Middle frontal gyrus (tissue), 1 donor: Measurements from ENCODE around the gene JMJD7.

ENCODE experiments used
- DNase-seq: peaks from one replicate; pipeline ENCODE4 v3.0.0-alpha.2; 2015; ENCODE audit warnings: low spot score; ENCODE audit errors: extremely low spot score

Gene JMJD7

DNA sequence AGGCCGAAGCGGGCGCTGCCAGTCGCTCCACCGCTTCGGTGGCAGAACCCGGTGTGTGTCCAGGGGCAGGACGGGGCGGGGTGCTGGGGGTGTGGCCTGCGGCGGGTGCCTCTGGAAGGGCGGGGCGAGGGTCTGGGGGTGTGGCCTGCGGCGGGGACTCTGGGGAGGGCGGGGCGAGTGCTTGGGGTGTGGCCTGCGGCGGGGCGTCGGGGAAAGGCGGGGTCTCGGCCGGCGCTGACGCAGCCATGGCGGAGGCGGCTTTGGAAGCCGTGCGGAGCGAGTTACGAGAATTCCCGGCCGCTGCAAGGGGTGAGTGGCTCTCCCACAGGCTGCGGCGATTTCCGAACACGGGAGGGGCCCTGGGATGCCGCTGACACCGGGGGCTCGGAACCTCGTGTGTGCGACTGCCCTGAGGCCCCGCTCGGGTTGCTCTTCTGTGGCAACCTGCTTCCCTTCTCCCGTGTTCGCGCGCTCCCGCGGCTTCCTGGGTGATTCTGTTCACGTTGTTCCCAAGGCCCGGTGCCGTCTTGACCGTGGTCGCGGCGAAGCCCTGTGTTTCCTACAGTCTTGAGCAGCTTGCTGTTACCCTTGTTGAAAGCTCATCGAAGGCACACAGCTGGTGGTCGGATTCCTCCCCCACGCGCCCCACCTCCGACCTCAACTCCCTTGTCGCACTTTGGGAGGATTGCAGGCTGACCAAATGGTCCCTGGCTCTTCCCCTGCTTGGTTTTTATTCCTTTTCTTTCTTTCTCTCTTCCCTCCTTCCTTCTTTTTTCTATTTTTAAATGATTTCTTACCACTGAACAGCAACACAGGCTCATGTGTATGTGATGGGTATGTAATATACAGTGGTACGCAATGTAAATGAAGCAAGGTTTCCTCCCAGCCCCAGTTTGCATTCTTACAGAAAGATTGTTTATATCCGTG, at the start of gene JMJD7:
Gene JMJD7 (plus strand): TSS at position 213 of the 927 bp plus-strand sequence. CDS start 33 bp downstream, at position 246.
- peak; percentile 80 for DNase-seq

DNA sequence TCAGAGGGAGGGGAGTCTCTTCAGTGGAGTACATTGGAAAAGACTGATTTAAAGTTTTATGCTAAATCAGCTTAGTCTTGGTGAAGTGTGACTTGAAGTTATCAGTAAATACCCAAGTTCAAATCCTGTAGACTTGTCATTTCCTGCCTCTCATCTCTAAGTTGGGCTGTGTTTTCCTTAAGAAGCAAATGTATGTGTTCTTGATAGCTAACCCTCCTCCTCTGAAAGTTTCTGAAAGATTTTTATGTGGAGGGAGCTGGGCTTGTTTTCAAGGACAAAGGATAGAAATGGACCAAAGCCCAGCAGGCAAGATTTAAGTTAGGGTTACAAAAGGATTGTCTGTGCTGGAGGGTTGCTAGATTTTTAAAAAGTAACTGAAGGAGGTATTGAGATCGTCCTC, 49.4 kb upstream of the JMJD7 start:
- DNase-seq: no peak

GRCh38 chr15:41779662-41780157, 48.2 kb upstream of the JMJD7 start:
- DNase-seq: no peak

GRCh38 chr15:41780266-41780665, 47.6 kb upstream of the JMJD7 start:
- DNase-seq: no peak

- no peak for DNase-seq
Measured at GRCh38 chr15:41780727-41781126, 47.2 kb upstream of the JMJD7 start.

GRCh38 chr15:41782371-41783282, 45.3 kb upstream of the JMJD7 start:
- DNase-seq: no peak

DNA sequence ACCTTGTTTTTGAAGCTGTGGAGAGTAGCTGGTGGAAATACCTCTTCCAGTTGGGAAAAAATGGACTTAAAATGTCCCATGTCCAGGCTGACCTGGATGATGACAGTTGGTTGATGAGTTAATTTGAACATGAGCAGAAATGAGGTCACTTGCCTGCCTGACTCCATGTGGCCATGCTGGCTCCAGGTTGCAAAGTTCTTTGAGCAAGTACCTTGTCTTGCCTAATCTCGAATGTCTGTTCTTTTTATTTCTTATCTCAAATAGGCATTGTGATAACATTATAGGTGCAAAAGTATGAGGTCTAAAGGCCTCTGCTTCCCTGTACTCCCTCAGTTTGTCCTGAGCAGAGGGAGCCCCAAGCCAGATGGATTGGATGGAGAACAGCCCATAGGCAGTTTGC, 44.6 kb upstream of the JMJD7 start:
- no peak for DNase-seq

DNA sequence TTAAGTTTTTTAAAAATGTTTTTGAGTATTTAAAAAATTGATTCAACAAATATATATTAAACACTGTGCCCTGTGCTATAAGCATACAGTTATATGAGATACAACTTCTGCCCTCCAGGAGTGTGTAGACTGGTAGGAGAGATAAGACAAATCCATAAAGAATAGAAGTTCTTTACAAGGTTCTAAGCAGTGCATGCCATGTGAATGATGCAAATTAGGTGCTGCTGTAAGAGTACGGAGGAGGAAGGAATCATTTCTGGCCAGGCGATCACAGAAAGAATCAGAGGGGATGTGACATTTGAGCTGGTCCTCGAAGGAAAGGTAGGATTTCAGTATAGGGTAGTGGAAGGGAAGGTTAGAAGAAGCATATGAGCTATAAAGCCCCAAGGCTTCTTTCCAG, 39.6 kb upstream of the JMJD7 start:
- DNase-seq: no peak

DNA sequence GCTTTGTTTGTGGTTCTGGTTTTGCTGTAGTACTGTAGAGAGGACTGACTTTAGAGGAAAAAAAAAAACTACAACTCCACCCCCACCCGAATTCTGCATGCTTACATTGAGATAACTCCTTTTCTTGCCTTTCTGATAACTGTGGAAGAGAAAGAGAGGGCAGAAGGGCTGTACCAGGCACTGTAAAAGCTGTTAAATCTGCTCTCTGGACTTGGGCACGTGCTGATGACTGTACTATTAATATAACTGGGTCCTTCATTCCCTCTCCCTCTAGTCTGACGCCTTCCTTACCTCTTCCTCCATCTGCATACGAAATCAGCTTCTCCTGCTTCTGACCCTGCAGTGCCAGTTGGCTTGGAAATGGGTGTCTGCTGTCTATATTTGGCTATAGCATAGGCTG, 38.7 kb upstream of the JMJD7 start:
- no peak for DNase-seq

- DNase-seq: no peak
Measured at GRCh38 chr15:41789662-41790061, 38.2 kb upstream of the JMJD7 start.

GRCh38 chr15:41790169-41790568, 37.7 kb upstream of the JMJD7 start:
- no peak for DNase-seq

DNA sequence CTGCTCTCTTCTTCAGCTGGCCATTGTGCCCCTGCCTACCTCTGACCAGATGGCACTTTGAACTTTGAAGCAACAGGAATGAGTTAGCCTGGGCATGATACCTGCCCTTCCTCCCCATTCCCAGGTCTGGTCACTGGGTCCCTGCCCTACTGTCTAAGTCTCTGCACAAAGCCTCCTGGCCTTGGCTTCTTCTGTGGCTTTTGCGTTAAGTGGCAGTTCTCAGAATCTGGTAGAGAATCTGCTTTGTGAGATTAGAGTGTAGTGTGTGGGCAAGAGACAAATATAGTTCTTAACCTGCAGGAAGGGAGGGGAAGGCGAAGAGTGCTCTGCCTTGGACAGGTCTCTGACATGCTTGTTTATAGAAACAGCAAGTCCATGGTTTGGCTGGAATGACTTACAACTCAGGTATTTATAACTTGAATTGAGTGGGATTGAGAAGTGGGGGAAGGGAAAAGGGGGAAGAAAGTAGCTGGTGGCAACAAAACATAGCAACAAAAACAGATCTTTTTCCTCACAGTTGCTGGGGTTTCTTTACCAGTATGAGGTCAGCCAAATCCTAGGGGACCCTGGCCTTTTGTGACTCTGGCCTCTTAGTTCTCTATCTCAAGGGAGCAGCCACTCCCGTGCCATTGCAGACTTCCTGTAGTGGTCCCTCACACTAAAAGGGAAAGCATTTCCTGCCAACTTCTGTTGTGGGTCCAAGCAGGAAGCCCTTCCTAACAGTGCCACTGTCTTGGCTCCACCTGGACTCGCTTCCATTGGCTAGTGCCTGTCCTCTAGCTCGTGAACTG, 36.9 kb upstream of the JMJD7 start:
- DNase-seq: no peak

- DNase-seq: no peak
Measured at GRCh38 chr15:41791547-41791937, 36.4 kb upstream of the JMJD7 start.

DNA sequence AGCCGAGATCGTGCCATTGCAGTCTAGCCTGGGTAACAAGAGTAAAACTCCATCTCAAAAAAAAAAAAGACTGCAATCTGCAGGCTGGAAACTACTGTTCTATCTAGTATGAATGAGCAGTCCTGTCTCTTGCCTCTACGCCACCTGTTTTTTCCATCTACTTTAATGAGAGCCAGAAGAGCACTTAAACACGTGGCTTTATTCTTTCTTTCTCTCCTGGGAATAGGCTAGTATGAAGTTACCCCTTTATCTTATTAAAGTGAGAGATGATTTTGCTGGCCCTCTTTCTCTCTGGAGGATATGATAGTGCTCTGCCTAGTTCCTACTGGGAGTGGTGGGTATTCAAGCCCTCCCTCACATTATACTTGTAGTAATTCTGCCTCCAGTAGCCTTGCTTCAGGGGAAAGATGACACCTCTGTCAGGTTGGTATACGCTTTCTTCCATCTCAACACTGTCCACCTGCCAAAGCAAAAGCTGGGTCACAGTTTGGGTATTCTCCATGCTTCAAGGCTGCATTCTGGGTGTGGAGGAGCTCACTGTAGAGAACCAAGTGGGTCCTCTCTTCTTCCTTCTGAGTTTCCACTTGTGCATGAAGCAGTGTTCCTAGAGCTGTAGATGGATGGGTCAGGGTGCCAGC, 35.8 kb upstream of the JMJD7 start:
- DNase-seq: no peak

GRCh38 chr15:41794081-41794480, 33.8 kb upstream of the JMJD7 start:
- no peak for DNase-seq

DNA sequence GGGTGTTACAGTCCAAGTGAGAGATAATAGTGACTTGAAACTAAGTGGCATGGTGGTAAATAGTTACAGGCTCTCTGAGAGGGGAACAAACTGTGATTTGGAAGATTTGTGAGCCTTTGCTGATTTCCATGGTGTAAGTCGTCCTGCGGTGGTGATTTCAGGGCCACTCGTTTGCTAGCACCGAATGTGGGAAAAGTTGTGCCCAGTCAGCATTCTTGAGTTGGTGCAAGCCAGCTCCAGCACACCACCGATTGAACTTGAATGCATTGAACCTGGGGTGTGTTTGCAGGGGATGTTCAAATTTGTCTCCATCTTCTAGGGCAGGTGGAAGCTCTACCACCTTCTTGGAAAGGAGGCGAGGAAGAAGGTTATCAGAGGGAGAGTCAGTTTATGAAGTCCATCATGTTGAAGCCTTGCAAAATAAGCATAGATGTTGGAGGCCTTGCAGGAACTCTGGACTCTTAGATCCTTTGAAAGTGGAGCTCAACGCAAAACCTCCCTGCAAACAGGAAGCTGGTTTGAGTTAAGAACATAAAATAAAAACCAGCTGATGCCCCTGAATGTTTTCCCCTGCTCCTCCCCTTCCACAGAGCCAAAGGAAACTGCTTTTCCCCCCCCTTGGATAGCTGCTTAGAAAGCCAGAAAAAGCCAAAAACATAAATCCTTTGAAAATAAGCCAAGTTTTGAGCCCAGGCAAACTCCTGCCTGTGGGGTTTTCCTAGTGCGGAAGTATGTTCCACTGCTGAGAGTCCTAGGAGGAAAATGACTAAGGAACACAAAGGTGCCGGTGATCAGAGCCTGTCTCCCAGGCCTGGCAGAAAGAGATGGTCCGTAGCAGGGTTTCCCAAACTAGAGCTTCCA, 31.7 kb upstream of the JMJD7 start:
- DNase-seq: no peak

DNA sequence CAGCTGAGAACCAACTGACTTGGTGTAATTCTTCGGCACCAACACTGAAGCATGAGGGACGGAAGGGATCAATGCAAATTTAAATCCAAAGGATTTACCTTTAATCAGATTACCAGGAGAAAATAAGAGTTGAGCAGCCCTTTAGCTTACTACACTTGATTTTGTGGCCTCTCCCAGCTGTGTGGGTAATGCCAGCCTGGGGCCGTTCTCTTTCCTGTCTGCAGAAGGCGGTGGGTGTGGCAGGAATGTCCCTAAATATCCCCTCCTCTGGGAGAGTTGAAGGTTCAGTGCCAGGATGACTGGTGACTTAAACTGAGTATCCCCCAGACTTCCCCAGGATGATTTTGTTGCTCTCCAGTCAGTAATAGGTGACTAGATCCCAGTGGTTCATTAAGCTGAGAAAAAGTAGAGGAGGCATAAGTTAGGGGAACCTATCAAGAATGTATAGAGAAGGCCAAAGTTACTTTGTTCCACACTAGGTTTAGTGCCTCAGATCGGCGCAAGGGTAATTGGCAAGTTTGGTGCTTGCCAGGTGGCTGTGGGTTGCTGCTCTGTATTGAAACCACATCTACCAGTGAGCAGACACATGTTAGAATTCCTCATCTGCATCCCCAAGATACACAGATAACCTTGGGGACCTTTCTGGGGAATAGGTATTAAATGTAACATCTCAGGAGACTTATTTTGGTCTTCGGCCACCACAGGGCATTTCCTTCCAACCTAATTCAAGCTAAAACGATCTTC, 30.5 kb upstream of the JMJD7 start:
- DNase-seq: no peak

DNA sequence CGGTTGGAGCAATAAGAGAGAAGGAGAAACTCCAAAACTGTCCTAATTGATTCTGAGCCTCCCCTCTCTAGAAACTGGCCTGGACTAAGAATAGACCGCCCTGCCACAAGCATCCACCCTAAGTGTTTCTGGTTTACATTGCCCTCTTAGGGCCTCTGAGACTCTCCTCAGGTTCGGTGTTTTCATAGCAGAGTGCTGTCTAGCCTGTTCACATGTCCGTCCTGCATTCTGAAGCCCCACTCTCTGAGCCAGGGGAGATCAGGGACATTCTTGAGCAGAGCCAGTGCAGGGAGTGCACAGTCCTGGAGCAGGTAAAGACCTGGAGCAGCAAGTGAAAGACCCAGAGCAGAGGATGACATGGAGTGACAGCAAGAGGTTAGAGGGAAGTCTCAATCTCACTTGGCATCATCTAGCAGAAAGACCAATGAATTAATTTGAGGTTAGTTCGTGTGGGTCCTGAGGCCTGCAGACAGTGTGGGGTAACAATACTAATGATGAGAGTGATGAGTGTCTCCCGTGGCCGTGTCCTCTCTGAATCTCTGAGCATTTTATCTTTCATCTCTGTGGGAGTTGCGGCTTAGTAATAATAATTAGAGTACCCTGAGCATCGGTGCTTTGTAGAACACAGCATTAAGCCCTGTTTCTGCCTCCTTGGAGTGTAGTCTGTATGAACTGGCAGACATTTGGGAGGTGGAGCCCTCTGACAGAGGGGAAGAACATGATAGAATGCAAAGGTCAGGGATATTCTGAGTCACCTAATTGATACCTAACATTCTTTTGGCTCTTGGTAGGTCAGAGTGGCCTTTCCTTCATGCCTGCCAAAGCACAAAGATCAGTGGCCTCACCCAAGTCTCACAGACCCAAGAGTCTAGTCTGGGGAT, 29.0 kb upstream of the JMJD7 start:
- no peak for DNase-seq
